Measurements from ENCODE around the gene IL12B.
"Not testable (repeated sequence)": the region's sequence is repeated elsewhere in the genome, so short reads cannot be mapped to it uniquely, and the experiment has no call there.

The IL12B gene

GRCh38 chr5:159290741-159291140, 39.5 kb downstream of the IL12B start:
- no peak for DNase-seq

GRCh38 chr5:159286420-159287035, 43.8 kb downstream of the IL12B start:
- DNase-seq: no peak

GRCh38 chr5:159274676-159275075, 55.6 kb downstream of the IL12B start:
- DNase-seq: no peak

GRCh38 chr5:159273923-159274322, 56.4 kb downstream of the IL12B start:
- DNase-seq: no peak

GRCh38 chr5:159269723-159270122, 60.6 kb downstream of the IL12B start:
- DNase-seq: no peak

GRCh38 chr5:159266764-159267163, 63.5 kb downstream of the IL12B start:
- not testable (repeated sequence) for DNase-seq

Measured in NCI-H1092 treated with DMSO at 0.1 percent for 48 hours (cell line).